ENCODE data around the gene RPS16.

Gene RPS16

GRCh38 chr19:39448271-39448670 is 12.5 kb upstream of the RPS16 start:
- peak; percentile 77 for DNase-seq

DNA sequence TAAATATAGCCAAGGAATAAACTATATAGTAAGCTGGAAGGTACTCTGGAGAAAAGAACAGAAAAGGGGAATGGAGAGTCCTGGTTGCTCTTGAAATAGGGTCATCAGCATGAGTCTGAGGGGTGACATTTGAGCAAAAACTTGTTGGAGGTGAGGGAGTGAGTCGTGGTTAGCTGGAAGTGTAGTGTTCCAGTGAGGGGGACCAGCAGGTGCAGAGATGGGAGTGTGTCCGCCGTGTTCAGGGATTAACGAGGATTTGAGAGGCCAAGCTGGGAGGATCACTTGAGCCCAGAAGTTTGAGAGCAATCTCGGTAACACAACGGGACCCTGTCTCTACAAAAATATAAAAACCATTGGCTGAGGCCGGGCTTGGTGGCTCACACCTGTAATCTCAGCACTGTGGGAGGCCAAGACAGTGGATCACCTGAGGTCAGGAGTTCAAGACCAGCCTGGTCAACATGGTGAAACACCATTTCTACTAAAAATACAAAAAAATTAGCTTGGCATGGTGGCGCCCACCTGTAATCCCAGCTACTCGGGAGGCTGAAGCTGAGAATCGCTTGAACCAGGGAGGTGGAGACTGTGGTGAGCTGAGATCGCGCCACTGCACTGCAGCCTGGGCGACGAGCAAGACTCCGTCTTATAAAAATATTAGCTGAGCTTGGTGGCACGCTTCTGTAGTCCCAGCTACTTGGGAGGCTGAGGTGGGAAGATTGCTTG is 10.8 kb upstream of the RPS16 start:
- no peak for DNase-seq

- DNase-seq = peak; percentile 98
These were observed 9.7 kb upstream of the RPS16 start, which contains the start of gene SUPT5H for GRCh38 chr19:39445196-39446111. TSS of gene SUPT5H (plus strand) at chr19:39445582. CDS start at chr19:39445891, 309 bp downstream.

- no peak for DNase-seq
These were observed 8.9 kb upstream of the RPS16 start for GRCh38 chr19:39444598-39445195.

DNA sequence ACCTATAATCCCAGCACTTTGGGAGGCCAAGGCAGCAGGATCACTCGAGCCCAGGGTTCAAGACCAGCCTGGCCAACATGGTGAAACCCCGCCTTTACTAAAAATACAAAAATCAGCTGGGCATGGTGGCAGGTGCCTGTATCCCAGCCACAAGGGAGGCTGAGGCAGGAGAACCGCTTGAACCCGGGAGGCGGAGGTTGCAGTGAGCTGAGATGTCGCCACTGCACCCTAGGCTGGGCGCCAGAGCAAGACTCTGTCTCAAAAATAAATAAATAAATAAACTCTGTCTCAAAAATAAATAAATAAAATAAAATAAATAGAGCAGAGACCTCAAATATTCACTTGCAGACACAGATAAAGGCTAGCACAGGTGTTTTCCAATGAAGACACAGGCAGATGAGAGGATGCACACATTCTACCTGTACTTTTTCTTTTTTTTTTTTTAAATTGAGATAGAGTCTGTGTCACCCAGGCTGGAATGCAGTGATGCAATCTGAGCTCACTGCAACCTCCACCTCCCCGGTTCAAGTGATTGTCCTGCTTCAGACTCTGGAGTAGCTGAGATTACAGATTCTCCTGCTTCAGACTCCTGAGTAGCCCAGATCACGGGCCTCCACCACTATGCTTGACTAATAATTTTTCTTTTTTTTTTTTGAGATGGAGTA is 2.7 kb upstream of the RPS16 start:
- peak; percentile 11 for DNase-seq

GRCh38 chr19:39436350-39436716 is 584 bp upstream of the RPS16 start:
- no peak for DNase-seq

DNA sequence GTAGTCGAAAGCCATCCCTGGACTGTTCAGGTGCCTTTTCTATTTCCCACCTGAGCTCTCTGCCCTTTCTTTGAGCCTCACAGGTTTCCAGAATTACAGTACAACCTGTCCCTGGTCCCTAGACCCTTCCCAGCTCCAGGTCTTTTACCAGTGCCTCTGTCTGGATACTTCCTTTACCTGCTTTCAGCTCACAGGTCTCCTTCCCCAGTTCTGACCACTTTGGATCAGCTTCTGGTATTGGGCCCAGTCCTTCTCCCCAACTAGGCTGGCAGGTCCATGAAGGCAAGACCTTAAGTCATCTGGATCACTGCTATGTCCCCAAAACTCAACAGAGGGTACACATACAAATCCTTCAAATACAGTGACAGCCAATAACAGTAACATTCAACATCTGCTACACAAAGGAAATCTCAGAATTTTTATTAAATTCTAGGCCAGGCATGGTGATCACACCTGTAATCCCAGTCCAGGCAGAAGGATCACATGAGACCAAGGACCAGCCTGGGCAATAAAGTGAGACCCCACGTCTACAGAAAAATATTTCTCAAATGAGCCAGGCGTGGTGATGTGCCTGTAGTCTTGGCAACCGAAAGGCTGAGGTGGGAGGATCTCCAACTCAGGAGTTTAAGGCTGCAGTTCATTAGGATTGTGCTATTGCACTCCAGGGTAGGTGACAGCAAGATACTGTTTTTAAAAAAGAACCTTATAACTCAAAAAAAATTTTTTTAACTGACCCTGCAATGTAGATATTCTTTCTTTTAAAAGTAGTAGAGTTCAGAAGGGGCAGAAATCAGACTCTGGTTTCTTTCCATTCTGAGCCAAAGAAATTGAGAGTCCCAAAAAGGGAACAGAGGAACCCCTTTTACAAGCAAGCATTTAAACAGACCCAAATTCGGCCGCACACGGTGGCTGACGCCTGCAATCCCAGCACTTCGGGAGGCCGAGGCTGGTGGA is 1.3 kb downstream of the RPS16 start:
- DNase-seq = no peak

DNA sequence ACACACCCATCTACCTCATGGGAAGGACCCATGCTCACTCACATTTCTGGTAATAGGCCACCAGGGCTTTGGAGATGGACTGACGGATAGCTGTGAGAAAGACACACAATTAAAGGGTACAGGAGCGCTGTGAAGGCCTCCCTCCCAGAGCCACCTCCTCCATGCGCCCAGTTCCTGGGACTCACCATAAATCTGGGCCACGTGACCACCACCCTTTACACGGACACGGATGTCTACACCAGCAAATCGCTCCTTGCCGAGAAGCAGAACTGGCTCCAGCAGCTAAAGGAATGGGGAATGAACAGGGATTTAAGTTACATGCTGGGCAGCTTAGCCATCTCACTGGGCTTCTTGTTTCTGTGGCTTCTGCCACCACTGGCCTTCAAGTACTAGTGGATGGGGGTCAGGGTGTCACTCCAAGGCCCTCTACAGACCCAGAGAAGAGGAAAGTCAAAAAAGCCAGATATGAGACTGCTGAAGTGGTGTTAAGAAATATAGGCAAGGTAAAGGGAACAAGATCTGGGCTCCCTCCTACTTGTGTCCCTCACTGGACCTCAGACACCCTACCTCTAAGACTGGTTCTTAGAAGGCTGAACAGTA is 2.2 kb downstream of the RPS16 start:
- no peak for DNase-seq

DNA sequence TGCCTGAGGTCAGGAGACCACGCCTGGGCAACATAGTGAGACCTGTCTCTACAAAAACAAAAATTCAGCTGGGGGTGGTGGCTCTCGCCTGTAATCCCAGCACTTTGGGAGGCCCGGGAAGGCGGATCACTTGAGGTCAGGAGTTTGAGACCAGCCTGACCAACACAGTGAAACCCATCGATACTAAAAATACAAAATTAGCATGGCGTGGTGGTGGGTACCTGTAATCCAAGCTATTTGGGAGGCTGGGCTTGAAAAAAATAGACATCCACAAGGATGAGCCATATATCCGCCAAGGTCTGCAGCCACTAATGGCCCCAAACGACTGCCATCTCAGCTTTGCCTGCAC is 3.1 kb downstream of the RPS16 start:
- DNase-seq = no peak

- DNase-seq = peak; percentile 98
These were observed 4.8 kb downstream of the RPS16 start for GRCh38 chr19:39430675-39431593.

DNA sequence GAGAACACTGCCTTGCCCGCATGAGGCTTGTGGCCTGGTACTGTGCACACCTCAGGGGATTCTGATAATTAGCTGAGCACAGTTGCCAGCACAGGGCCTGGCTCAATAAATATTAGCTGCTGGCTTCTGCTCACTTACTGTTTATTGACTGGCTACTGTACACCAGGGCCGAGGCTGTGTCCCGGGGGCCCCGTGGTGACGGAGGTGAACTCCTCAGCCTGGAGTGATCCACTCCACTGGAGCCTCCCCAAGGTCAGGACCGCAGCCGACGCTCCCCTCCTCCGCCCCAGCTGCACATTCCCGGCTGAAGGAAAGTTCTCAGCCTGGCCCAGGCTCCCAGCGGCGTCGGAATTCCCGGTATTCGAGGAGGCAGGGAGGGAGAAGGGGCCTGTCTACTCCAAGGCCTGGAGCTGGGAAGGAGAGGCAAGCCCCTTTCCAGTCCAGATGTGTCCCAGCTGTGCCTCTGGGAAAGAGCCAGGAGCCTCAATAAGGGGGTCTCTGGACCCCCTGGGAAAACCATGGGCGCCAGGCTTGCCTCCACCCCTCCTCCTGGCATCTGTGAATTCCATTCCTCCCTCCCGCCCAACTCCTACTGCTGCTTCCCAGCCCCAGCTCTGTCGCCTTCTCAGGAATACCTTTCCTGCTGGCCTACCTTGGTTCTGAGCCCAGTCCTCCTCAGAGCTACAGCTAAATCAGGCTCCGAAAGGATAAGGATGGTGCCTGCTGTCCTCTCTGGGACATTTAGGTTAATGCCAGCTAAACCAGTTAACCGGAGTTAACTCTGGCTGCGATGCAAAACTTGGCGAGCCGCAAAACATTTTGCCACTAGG is 7.3 kb downstream of the RPS16 start:
- no peak for DNase-seq

- DNase-seq = no peak
These were observed 8.0 kb downstream of the RPS16 start for GRCh38 chr19:39427707-39428106.

DNA sequence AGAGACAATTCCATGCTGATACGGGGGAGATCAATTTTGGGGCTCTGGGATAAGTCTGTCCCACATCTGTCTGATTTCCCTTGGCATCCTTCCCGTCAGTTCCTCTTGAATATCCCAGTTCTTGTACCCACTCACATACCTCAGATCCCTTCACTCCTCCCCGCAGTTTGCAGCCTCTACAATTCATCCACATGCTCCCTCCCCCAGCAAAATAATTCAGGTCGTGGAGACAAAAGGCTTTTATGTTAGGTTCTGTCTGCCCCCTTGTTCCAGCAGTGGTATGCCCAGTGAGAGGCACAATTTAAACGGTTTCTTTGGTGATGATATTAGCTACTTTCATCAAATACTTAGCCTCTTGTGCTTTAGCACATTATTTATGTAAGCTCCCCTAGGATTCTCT is 9.6 kb downstream of the RPS16 start:
- DNase-seq = no peak

GRCh38 chr19:39425744-39426143 is 10.0 kb downstream of the RPS16 start:
- no peak for DNase-seq

DNA sequence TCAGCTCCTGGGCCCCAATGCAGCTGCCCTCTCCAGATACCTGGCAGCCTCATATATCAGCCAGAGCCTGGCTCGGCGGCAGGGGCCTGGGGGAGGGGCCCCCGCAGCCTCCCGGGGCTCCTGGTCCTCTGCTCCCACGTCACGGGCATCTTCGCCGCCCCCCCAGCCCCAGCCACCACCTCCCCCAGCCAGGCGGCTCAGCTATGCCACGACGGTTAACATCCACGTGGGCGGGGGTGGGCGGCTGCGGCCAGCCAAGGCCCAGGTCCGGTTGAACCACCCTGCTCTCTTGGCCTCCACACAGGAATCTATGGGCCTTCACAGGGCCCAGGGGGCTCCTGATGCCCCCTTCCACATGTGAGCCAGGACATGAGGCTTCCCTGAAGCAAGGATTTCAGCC is 10.8 kb downstream of the RPS16 start:
- DNase-seq = no peak

DNA sequence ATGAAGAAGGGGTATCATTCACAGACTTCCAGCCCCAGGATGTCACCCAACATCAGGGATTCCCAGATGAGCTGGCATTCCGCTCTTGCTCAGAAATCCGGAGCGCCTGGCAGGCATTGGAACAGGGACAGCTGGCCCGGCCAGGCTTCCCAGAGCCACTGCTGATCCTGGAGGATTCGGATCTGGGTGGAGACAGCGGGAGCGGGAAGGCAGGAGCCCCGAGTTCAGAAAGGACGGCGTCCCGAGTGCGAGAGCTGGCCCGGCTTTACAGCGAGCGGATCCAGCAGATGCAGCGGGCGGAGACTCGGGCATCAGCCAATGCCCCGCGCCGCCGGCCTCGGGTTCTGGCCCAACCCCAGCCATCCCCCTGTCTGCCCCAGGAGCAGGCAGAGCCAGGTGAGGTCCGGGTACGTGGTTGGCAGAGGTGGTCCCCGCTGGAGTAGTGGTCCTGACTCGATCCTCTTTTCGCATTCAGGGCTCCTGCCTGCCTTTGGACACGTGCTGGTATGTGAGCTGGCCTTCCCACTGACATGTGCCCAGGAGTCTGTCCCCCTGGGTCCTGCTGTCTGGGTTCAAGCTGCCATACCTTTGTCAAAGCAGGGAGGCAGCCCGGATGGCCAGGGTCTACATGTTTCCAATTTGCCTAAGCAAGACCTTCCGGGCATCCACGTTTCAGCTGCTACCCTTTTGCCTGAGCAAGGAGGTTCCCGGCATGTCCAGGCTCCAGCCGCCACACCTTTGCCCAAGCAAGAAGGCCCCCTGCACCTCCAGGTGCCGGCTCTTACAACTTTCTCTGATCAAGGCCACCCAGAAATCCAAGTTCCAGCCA is 12.3 kb downstream of the RPS16 start:
- DNase-seq = no peak

DNA sequence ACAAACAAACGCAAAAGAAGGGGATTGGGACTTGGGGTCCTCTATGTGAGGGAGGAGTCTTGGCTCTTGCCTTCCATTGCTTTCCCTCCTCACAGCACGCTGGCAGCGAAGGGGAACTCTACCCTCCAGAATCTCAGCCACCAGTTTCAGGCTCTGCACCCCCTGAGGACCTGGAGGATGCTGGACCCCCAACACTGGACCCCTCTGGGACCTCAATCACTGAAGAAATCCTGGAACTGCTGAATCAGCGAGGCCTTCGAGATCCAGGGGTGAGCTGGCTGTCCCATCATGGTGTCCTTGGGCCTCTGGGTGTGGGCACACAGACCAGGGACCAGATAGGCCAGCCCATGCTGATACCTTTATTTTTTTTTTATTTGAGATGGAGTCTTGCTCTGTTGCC is 13.7 kb downstream of the RPS16 start:
- no peak for DNase-seq

- no peak for DNase-seq
These were observed 15.0 kb downstream of the RPS16 start for GRCh38 chr19:39420769-39421168.

DNA sequence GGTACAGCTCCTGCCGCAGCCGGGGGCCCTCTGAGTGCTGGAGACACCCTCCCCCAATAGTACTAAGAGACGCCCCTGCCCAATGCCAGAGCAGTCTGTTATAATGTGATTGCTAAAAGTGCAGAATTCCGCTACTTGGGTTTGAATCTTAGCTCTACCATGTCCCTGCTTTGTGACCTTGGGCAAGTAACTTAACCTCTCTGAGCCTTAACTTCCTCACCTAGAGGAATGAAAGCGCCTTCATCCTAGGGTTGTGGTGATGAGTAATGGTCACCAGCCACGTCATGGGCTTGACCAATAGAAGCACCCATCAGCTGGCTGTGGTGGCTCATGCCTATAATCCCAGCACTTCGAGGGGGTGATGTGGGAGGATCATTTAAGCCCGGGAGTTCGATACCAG is 16.7 kb downstream of the RPS16 start:
- peak; percentile 24 for DNase-seq

Measured in inflammatory macrophage treated with lipopolysaccharide for 4 hours (primary cell).